Stimulated activated CD8-positive, alpha-beta memory T cell treated with anti-CD3 and anti-CD28 coated beads, Interleukin-15, amount 100 ng/mL, for 48 hours (primary cell): ENCODE data around the gene IQSEC2.

ENCODE experiments used
- DNase-seq, 2 donors: peaks; one replicate each; pipeline ENCODE4 v3.0.0-alpha.2; 2020; ENCODE audit warnings: low read depth in 2 of 2

IQSEC2 gene

GRCh38 chrX:53244610-53245009 is 36.8 kb downstream of the IQSEC2 start:
- no peak for DNase-seq

- no peak for DNase-seq
Observed at GRCh38 chrX:53242310-53242709, 39.1 kb downstream of the IQSEC2 start.

GRCh38 chrX:53241558-53241957 is 39.8 kb downstream of the IQSEC2 start:
- DNase-seq: no peak

GRCh38 chrX:53239474-53239873 is 41.9 kb downstream of the IQSEC2 start:
- DNase-seq: peak; percentile 19 to 60

- DNase-seq: no peak
Observed at GRCh38 chrX:53237056-53237455, 44.3 kb downstream of the IQSEC2 start.

- no peak for DNase-seq
Observed at GRCh38 chrX:53236025-53236679, 45.2 kb downstream of the IQSEC2 start.

GRCh38 chrX:53235566-53235965 is 45.8 kb downstream of the IQSEC2 start:
- no peak for DNase-seq

- DNase-seq: no peak
Observed at GRCh38 chrX:53234484-53234883, 46.9 kb downstream of the IQSEC2 start.

- DNase-seq: no peak
Observed at GRCh38 chrX:53233536-53233935, 47.8 kb downstream of the IQSEC2 start.

- DNase-seq: no peak
Observed at GRCh38 chrX:53230116-53230515, 51.3 kb downstream of the IQSEC2 start.

- no peak for DNase-seq
Observed at GRCh38 chrX:53227224-53227765, 54.1 kb downstream of the IQSEC2 start.

- DNase-seq: peak; percentile 75 to 84
Observed at GRCh38 chrX:53224860-53225797, 56.3 kb downstream of the IQSEC2 start, which contains the start of gene KDM5C. KDM5C (minus strand) TSS chrX:53225207; CDS start chrX:53224889, 318 bp downstream.

- no peak for DNase-seq
Observed at GRCh38 chrX:53223955-53224859, 57.2 kb downstream of the IQSEC2 start.

GRCh38 chrX:53223068-53223693 is 58.2 kb downstream of the IQSEC2 start:
- no peak for DNase-seq
